ENCODE measurements around the gene PLA2G3.

The PLA2G3 gene

DNA sequence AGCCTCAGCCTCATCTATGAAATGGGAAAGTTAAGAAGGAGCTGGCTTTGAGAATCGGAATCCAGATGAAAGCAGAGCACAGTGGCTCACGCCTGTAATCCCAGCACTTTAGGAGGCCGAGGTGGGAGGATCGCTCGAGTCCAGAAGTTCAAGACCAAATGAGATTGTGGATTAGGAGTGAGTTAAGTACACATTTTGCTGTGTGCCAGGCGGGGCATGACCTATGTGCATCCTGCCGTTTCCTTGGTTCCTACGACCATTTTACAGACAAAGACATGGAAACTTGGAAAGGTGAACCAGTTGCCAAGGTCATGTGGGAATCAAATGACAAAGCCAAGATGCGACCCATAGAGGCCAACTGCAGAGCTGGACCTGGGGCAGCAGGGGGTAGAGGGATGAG, 4.2 kb downstream of the PLA2G3 start:
- POLR2A ChIA-PET (ENCODE audit: low non-redundant PET): no interaction called here
- no peak for DNase-seq (ENCODE audit: low spot score)
- CTCF ChIA-PET: no interaction called here
- H3K27ac ChIP-seq: no peak overlapping the region
- TF ChIP-seq, protein P1, sequence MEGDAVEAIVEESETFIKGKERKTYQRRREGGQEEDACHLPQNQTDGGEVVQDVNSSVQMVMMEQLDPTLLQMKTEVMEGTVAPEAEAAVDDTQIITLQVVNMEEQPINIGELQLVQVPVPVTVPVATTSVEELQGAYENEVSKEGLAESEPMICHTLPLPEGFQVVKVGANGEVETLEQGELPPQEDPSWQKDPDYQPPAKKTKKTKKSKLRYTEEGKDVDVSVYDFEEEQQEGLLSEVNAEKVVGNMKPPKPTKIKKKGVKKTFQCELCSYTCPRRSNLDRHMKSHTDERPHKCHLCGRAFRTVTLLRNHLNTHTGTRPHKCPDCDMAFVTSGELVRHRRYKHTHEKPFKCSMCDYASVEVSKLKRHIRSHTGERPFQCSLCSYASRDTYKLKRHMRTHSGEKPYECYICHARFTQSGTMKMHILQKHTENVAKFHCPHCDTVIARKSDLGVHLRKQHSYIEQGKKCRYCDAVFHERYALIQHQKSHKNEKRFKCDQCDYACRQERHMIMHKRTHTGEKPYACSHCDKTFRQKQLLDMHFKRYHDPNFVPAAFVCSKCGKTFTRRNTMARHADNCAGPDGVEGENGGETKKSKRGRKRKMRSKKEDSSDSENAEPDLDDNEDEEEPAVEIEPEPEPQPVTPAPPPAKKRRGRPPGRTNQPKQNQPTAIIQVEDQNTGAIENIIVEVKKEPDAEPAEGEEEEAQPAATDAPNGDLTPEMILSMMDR (conservative IDR thresholded peaks at IDR 0.05; ENCODE audit: low read depth): no peak

- ChIA-PET CTCF (interaction anchor here (0.6 kb wide), 1 partner anchor 77 kb away, joined by 4 read pairs; no protein-coding TSS in a partner anchor), POLR2A (ENCODE audit: low non-redundant PET) (no interaction called here)
- DNase-seq (ENCODE audit: low spot score): no peak
- H3K27ac ChIP-seq: no peak overlapping the region
- TF ChIP-seq, protein P1 (conservative IDR thresholded peaks at IDR 0.05; ENCODE audit: low read depth): no peak
Observed at GRCh38 chr22:31135706-31136105, 4.6 kb downstream of the PLA2G3 start.

GRCh38 chr22:31134688-31135087, 5.6 kb downstream of the PLA2G3 start:
- DNase-seq (ENCODE audit: low spot score): no peak
- H3K27ac ChIP-seq: no peak overlapping the region
- ChIA-PET POLR2A (ENCODE audit: low non-redundant PET) (no interaction called here), CTCF (no interaction called here)
- TF ChIP-seq, protein P1 (conservative IDR thresholded peaks at IDR 0.05; ENCODE audit: low read depth): no peak

DNA sequence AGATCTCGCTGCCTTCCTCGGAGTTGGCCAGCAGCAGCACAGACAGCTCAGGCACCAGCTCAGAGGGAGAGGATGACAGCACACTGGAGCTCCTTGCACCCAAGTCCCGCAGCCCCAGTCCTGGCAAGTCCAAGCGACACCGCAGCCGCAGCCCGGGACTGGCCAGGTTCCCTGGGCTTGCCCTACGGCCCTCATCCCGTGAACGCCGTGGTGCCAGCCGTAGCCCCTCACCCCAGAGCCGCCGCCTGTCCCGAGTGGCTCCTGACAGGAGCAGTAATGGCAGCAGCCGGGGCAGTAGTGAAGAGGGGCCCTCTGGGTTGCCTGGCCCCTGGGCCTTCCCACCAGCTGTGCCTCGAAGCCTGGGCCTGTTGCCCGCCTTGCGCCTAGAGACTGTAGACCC, 6.4 kb downstream of the PLA2G3 start:
- TF ChIP-seq, protein P1 (conservative IDR thresholded peaks at IDR 0.05; ENCODE audit: low read depth): no peak

DNA sequence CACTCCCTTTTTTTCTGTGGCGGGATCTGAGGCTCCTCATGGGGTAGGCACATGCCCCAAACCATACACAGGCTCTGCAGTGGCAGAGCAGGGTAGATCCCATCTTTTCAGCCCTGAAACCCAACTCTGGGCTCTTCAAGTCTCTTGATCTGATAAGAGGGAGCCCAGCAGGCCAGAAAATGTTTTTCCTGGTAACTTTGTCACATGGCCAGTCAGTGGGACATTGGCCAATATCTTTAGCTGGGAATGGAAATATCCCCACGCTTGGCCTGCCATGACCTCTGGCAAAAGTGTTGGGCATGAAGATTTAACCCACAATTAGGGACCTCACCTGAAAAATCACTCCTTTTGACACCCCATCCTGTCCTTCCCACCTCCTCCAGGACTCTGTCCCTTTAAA, 9.4 kb downstream of the PLA2G3 start:
- TF ChIP-seq, protein P1 (conservative IDR thresholded peaks at IDR 0.05; ENCODE audit: low read depth): no peak
- CTCF ChIA-PET: interaction anchor here (0.6 kb wide), 1 partner anchor 49 kb away, joined by 3 read pairs; no protein-coding TSS in a partner anchor
- POLR2A ChIA-PET (ENCODE audit: low non-redundant PET): no interaction called here
- no peak overlapping the region for H3K27ac ChIP-seq
- no peak for DNase-seq (ENCODE audit: low spot score)

More for the DNA sequence above, 6.4 kb downstream of the PLA2G3 start:
- CTCF ChIA-PET: interaction anchor here (0.6 kb wide), 1 partner anchor 107 kb away, joined by 3 read pairs; no protein-coding TSS in a partner anchor
- no peak for DNase-seq (ENCODE audit: low spot score)
- H3K27ac ChIP-seq: no peak overlapping the region
- POLR2A ChIA-PET (ENCODE audit: low non-redundant PET): no interaction called here

DNA sequence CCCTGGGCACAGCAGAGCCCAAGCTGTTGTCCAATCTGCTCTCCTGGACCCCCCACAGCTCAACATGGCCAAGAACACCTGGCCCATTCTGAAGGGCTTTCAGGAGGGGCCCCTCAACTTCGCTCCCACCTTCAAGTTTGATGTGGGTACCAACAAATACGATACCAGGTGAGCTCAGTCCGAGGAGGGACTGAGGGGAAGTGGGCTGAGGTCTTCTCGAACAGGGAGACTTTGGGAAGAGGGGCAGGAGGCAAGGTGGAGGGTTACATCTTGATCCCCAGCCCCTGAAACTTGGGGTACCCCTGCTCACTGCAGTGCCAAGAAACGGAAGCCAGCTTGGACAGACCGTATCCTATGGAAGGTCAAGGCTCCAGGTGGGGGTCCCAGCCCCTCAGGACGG, 12.2 kb downstream of the PLA2G3 start:
- TF ChIP-seq, protein P1 (conservative IDR thresholded peaks at IDR 0.05; ENCODE audit: low read depth): no peak
- ChIA-PET POLR2A (ENCODE audit: low non-redundant PET) (no interaction called here), CTCF (no interaction called here)
- DNase-seq (ENCODE audit: low spot score): no peak
- H3K27ac ChIP-seq: no peak overlapping the region

All from RWPE1 (cell line).